EH (cell line): ENCODE results near the gene KSR1.
"Not testable (repeated sequence)": the region's sequence is repeated elsewhere in the genome, so short reads cannot be mapped to it uniquely, and the experiment has no call there.

Experiments
- DNase-seq: peaks from one replicate; pipeline ENCODE4 v3.0.0-alpha.2; 2015; ENCODE audit warnings: low read depth

KSR1 gene

GRCh38 chr17:27454089-27454488 lies 2.2 kb upstream of the KSR1 start:
- no peak for DNase-seq

- DNase-seq: no peak
These were observed 873 bp upstream of the KSR1 start for GRCh38 chr17:27455236-27455913.

- DNase-seq: no peak
These were observed 572 bp downstream of the KSR1 start for GRCh38 chr17:27456681-27457359.

GRCh38 chr17:27457360-27457715 lies 1.1 kb downstream of the KSR1 start:
- no peak for DNase-seq

- DNase-seq: peak; percentile 75
These were observed 1.7 kb downstream of the KSR1 start for GRCh38 chr17:27457731-27458523.

GRCh38 chr17:27458524-27458908 lies 2.3 kb downstream of the KSR1 start:
- DNase-seq: peak; percentile 21

- no peak for DNase-seq
These were observed 3.2 kb downstream of the KSR1 start for GRCh38 chr17:27459433-27459832.

GRCh38 chr17:27460196-27460725 lies 4.0 kb downstream of the KSR1 start:
- no peak for DNase-seq

- no peak for DNase-seq
These were observed 5.1 kb downstream of the KSR1 start for GRCh38 chr17:27461192-27461859.

- DNase-seq: no peak
These were observed 5.9 kb downstream of the KSR1 start for GRCh38 chr17:27462149-27462548.

GRCh38 chr17:27462714-27463113 lies 6.5 kb downstream of the KSR1 start:
- no peak for DNase-seq

GRCh38 chr17:27463235-27463677 lies 7.0 kb downstream of the KSR1 start:
- DNase-seq: peak; percentile 36

GRCh38 chr17:27464019-27464418 lies 7.8 kb downstream of the KSR1 start:
- not testable (repeated sequence) for DNase-seq

- no peak for DNase-seq
These were observed 8.2 kb downstream of the KSR1 start for GRCh38 chr17:27464431-27464830.

GRCh38 chr17:27465875-27466274 lies 9.6 kb downstream of the KSR1 start:
- not testable (repeated sequence) for DNase-seq

GRCh38 chr17:27466376-27466742 lies 10.1 kb downstream of the KSR1 start:
- DNase-seq: no peak

- no peak for DNase-seq
These were observed 10.6 kb downstream of the KSR1 start for GRCh38 chr17:27466743-27467375.

GRCh38 chr17:27469256-27469655 lies 13.0 kb downstream of the KSR1 start:
- DNase-seq: no peak

GRCh38 chr17:27471321-27472269 lies 15.3 kb downstream of the KSR1 start:
- no peak for DNase-seq

GRCh38 chr17:27473190-27473747 lies 17.0 kb downstream of the KSR1 start:
- DNase-seq: no peak
